Natural killer cell (primary cell): ENCODE measurements around the gene UBXN2A. TPM values are rescaled to one million over a fixed set of nuclear protein-coding genes. Genes with fewer than 3 reads are reported as not detected.
A peak's percentile ranks its signal among the peaks of the same experiment; 100 is the strongest.

Source experiments
- ATAC-seq, 3 donors: fragments of 150-1000 bp in 2 of 3; fragments of 200-7000 bp in 1 of 3; cut with Tn5 transposase; 1 replicate in 1 of 3; 2 replicates in 2 of 3; pipeline ENCODE4 v1.10.0; 2021; ENCODE audit warnings: mild to moderate bottlenecking in 2 of 3, moderate library complexity in 2 of 3
- DNase-seq, 2 donors: peaks; one replicate each; pipeline versions ENCODE4 v3.0.0 to v3.0.0-alpha.2; 2013 to 2021; ENCODE audit warnings: mixed read lengths in 1 of 2
- H3K27ac ChIP-seq: one replicate; pipeline ENCODE4 v1.5.1; 2013; ENCODE audit warnings: mild to moderate bottlenecking, low read length
- H3K27me3 ChIP-seq: one replicate; pipeline ENCODE4 v1.6.1; 2013; ENCODE audit warnings: low read length; ENCODE audit not compliant: control insufficient read depth, insufficient read depth
- H3K36me3 ChIP-seq: one replicate; pipeline ENCODE4 v1.6.1; 2013; ENCODE audit warnings: low read length; ENCODE audit not compliant: control insufficient read depth, insufficient read depth
- H3K4me1 ChIP-seq: one replicate; pipeline ENCODE4 v1.6.1; 2013; ENCODE audit warnings: low read length; ENCODE audit not compliant: control insufficient read depth, insufficient read depth
- H3K4me3 ChIP-seq: one replicate; pipeline ENCODE4 v1.5.1; 2013; ENCODE audit warnings: low read length
- H3K9me3 ChIP-seq: one replicate; pipeline ENCODE4 v1.6.1; 2013; ENCODE audit warnings: low read length; ENCODE audit not compliant: control insufficient read depth, insufficient read depth
- H3K27ac Mint-ChIP-seq, 2 donors: one replicate each; pipeline ENCODE4 v1.8.0; 2022; ENCODE audit warnings: mild to moderate bottlenecking in 2 of 2, mixed read lengths in 2 of 2, moderate library complexity in 1 of 2
- H3K27me3 Mint-ChIP-seq, 2 donors: one replicate each; pipeline ENCODE4 v1.8.0; 2022; ENCODE audit warnings: low read depth in 2 of 2, mixed read lengths in 2 of 2
- H3K36me3 Mint-ChIP-seq: one replicate; pipeline ENCODE4 v1.8.0; 2022; ENCODE audit warnings: mixed read lengths
- H3K4me1 Mint-ChIP-seq, 2 donors: one replicate each; pipeline ENCODE4 v1.8.0; 2022; ENCODE audit warnings: mixed read lengths in 2 of 2
- H3K4me3 Mint-ChIP-seq: one replicate; pipeline ENCODE4 v1.8.0; 2022; ENCODE audit warnings: mild to moderate bottlenecking, moderate library complexity, mixed read lengths
- H3K9me3 Mint-ChIP-seq, 2 donors: one replicate each; pipeline ENCODE4 v1.8.0; 2022; ENCODE audit warnings: mixed read lengths in 2 of 2
- CTCF ChIP-seq: fragments of 200-600 bp; IDR thresholded peaks from one replicate; pipeline ENCODE4 v1.8.0; 2022; ENCODE audit warnings: antibody characterized with exemption
- WGBS: methylation state at CpG from one replicate; pipeline ENCODE4 v1.1.7; 2013; ENCODE audit warnings: missing lambda C conversion rate; ENCODE audit not compliant: insufficient coverage; 5-methylcytosine and 5-hydroxymethylcytosine counted together
- intact Hi-C: fragments of 100-400 bp; cut with micrococcal nuclease; formaldehyde crosslinking; loops from one replicate; pipeline ENCODE4 v1.14.2; 2022
- total RNA-seq, 4 donors: library from RNA; stranded (reverse); fragments of 120-200 nt in 1 of 4; gene quantifications; one replicate each; pipeline versions ENCODE4 v1.2.3 to v1.2.4, GENCODE V29; 2013 to 2022

Gene UBXN2A
- total RNA-seq, 3 donors from 2014 or later (not counting 1 experiment from before 2014, with no cell fraction given) = 14.7 to 18.0 (median 16.2) TPM

- Histone ChIP-seq H3K36me3 (no peaks in the 10 kb centered on the region), H3K9me3 (no peaks in the 10 kb centered on the region), H3K27ac (no peak overlapping the region), H3K4me3 (no peak overlapping the region), H3K27me3 (no peaks in the 10 kb centered on the region), H3K4me1 (no peaks in the 10 kb centered on the region)
- no peak for TF ChIP-seq CTCF
- Mint-ChIP-seq H3K27me3 (peaks cover 6% of the 10 kb centered on the region in 2 donors), H3K9me3 (no peaks in the 10 kb centered on the region), H3K4me3 (no peak overlapping the region), H3K36me3 (no peaks in the 10 kb centered on the region), H3K4me1 (peaks cover 0 to 5% of the 10 kb centered on the region in 2 donors), H3K27ac (no peak overlapping the region)
- intact Hi-C loops = no loop called here
- DNase-seq (no peak), ATAC-seq (peak in 1 of 3 donors; percentile 6)
- 89% methylated on average over 35 of the region's 35 CpGs for WGBS
Measured at GRCh38 chr2:24016853-24017703, 76.8 kb downstream of the UBXN2A start.

- intact Hi-C loops = no loop called here
- Mint-ChIP-seq H3K27me3 (peaks cover under 1 to 1% of the 10 kb centered on the region in 2 donors), H3K36me3 (no peaks in the 10 kb centered on the region), H3K9me3 (no peaks in the 10 kb centered on the region), H3K27ac (no peak overlapping the region), H3K4me3 (no peak overlapping the region), H3K4me1 (no peaks in the 10 kb centered on the region)
- Histone ChIP-seq H3K4me3 (no peak overlapping the region), H3K9me3 (no peaks in the 10 kb centered on the region), H3K4me1 (no peaks in the 10 kb centered on the region), H3K27me3 (no peaks in the 10 kb centered on the region), H3K36me3 (peaks cover 1% of the 10 kb centered on the region), H3K27ac (no peak overlapping the region)
- WGBS = 89% methylated on average over 7 of the region's 8 CpGs
- no peak for ATAC-seq
- no peak for TF ChIP-seq CTCF
- no peak for DNase-seq
Measured at GRCh38 chr2:24017711-24018110, 77.4 kb downstream of the UBXN2A start.

GRCh38 chr2:24018241-24018640 lies 78.0 kb downstream of the UBXN2A start:
- 92% methylated on average over 7 of the region's 9 CpGs for WGBS
- Histone ChIP-seq H3K27ac (no peak overlapping the region), H3K4me1 (no peaks in the 10 kb centered on the region), H3K36me3 (peaks cover 3% of the 10 kb centered on the region), H3K4me3 (no peak overlapping the region), H3K27me3 (no peaks in the 10 kb centered on the region), H3K9me3 (no peaks in the 10 kb centered on the region)
- no peak for TF ChIP-seq CTCF
- H3K4me1 Mint-ChIP-seq = no peaks in the 10 kb centered on the region
- no peak overlapping the region for H3K4me3 Mint-ChIP-seq
- intact Hi-C loops = no loop called here
- DNase-seq (no peak), ATAC-seq (no peak)
- H3K9me3 Mint-ChIP-seq = no peaks in the 10 kb centered on the region
- no peaks in the 10 kb centered on the region for H3K36me3 Mint-ChIP-seq
- no peaks in the 10 kb centered on the region for H3K27me3 Mint-ChIP-seq
- H3K27ac Mint-ChIP-seq = no peak overlapping the region
